Measurements from ENCODE around the gene KCNK10.

DNA sequence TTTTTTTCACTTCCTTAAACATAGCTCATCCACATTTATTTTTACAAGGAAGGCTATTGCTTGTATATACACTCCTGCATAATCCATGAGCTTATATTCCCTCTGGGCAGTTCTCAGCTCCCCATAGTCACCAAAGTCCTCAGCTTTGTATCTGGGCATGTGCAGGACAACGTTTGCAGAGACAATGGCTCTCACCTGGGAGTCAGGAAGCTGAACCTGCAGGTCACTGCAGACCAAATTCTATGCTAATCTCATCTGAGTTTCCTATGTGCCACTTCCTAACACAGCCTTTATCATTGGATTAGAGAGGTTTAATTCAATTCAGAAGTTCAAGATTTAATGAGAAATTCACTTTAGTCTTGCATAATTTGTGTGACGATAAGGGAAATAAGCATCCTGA lies 131.5 kb downstream of the KCNK10 start:
- TF ChIP-seq, protein P1, sequence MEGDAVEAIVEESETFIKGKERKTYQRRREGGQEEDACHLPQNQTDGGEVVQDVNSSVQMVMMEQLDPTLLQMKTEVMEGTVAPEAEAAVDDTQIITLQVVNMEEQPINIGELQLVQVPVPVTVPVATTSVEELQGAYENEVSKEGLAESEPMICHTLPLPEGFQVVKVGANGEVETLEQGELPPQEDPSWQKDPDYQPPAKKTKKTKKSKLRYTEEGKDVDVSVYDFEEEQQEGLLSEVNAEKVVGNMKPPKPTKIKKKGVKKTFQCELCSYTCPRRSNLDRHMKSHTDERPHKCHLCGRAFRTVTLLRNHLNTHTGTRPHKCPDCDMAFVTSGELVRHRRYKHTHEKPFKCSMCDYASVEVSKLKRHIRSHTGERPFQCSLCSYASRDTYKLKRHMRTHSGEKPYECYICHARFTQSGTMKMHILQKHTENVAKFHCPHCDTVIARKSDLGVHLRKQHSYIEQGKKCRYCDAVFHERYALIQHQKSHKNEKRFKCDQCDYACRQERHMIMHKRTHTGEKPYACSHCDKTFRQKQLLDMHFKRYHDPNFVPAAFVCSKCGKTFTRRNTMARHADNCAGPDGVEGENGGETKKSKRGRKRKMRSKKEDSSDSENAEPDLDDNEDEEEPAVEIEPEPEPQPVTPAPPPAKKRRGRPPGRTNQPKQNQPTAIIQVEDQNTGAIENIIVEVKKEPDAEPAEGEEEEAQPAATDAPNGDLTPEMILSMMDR (IDR thresholded peaks at IDR 0.05), result no peak
- no peak for TF ChIP-seq POLR2A (IDR thresholded peaks at IDR 0.05)
- no peak for TF ChIP-seq EP300 (IDR thresholded peaks at IDR 0.05)

Data from ovary (tissue), 3 donors.